Measurements from ENCODE around the gene AAK1. TPM values are rescaled to one million over a fixed set of nuclear protein-coding genes. Genes with fewer than 3 reads are reported as not detected.

AAK1 gene
- polyA plus RNA-seq, 3 donors = 9.8 to 18.9 (median 10.8) TPM

- 0% methylated on average over 1 of the region's 5 CpGs for WGBS (ENCODE audit: insufficient coverage)
- Histone ChIP-seq H4K20me1 (ENCODE audit: insufficient read depth, low read length) (no peaks in the 10 kb centered on the region), H3K27me3 (ENCODE audit: control insufficient read depth in 2 of 2, insufficient read depth in 2 of 2, low read length in 2 of 2) (no peaks in the 10 kb centered on the region), H3K4me2 (replicated peaks; ENCODE audit: extremely low read depth, low read length, poor library complexity, severe bottlenecking) (peak overlapping the region; percentile 66), H3K9ac (ENCODE audit: insufficient read depth, low read length, poor library complexity, severe bottlenecking) (peak overlapping the region; percentile 54), H3K36me3 (replicated peaks in 1 of 2; ENCODE audit: control insufficient read depth in 1 of 2, insufficient read depth in 2 of 2, low read length in 2 of 2) (peaks cover 19 to 60% of the 10 kb centered on the region in 2 donors), H3K4me3 (replicated peaks in 1 of 3; ENCODE audit: low read depth in 2 of 3, low read length in 3 of 3) (peak overlapping the region; percentile 5 to 65 (median 40)), H3K4me1 (ENCODE audit: control insufficient read depth in 1 of 2, insufficient read depth in 2 of 2, low read length in 2 of 2) (peaks cover 27 to 30% of the 10 kb centered on the region in 2 donors), H2AFZ (ENCODE audit: insufficient read depth, low read depth, low read length, poor library complexity, severe bottlenecking) (peak overlapping the region; percentile 73), H3K9me3 (replicated peaks in 1 of 2; ENCODE audit: control insufficient read depth in 1 of 2, insufficient read depth in 1 of 2, low read length in 2 of 2) (peaks cover 0 to 8% of the 10 kb centered on the region in 2 donors), H3K27ac (ENCODE audit: low read depth in 1 of 2, low read length in 2 of 2) (peak overlapping the region; percentile 67 to 88), H3K79me2 (ENCODE audit: insufficient read depth, low read length) (peaks cover 22% of the 10 kb centered on the region)
- H3K9me3 Mint-ChIP-seq = peaks cover 0 to 7% (median 3%) of the 10 kb centered on the region in 7 donors
- peaks cover 40% of the 10 kb centered on the region for H3K4me1 Mint-ChIP-seq
- peak; percentile 52 to 59 (median 55) for DNase-seq
- TF ChIP-seq, protein P1, sequence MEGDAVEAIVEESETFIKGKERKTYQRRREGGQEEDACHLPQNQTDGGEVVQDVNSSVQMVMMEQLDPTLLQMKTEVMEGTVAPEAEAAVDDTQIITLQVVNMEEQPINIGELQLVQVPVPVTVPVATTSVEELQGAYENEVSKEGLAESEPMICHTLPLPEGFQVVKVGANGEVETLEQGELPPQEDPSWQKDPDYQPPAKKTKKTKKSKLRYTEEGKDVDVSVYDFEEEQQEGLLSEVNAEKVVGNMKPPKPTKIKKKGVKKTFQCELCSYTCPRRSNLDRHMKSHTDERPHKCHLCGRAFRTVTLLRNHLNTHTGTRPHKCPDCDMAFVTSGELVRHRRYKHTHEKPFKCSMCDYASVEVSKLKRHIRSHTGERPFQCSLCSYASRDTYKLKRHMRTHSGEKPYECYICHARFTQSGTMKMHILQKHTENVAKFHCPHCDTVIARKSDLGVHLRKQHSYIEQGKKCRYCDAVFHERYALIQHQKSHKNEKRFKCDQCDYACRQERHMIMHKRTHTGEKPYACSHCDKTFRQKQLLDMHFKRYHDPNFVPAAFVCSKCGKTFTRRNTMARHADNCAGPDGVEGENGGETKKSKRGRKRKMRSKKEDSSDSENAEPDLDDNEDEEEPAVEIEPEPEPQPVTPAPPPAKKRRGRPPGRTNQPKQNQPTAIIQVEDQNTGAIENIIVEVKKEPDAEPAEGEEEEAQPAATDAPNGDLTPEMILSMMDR (IDR thresholded peaks at IDR 0.05) = no peak
- peak overlapping the region; percentile 83 to 92 (median 90) for H3K27ac Mint-ChIP-seq
- H3K27me3 Mint-ChIP-seq (ENCODE audit: low read depth in 3 of 3) = peaks cover 0 to 2% (median 0%) of the 10 kb centered on the region in 3 donors
- peak overlapping the region; percentile 59 to 94 for H3K4me3 Mint-ChIP-seq
- intact Hi-C loops (cut with micrococcal nuclease) = no loop called here
- peaks cover 58 to 63% of the 10 kb centered on the region in 2 donors for H3K36me3 Mint-ChIP-seq
Measured at GRCh38 chr2:69535817-69536241, 107.7 kb downstream of the AAK1 start.

DNA sequence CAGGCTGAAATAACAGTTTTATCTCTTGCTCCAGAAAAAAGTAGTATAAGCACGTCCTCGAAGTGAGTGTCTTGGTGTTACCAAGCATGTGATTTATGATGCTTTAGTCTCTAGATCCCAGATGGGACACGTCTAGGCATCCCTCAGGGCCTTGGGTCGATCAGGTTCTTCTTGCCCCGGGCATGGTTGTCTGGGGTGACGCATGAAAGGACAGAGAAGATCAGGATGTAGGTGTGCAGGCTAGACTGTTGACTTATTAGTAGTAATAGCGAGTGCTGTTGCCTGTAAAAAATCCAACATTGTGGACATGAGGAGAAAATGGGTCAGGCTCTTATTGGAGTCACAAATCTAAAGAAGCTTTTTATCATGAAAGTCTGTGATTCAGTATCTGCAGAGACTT, 112.4 kb downstream of the AAK1 start:
- H3K4me3 ChIP-seq (replicated peaks in 1 of 3; ENCODE audit: low read depth in 2 of 3, low read length in 3 of 3) = no peak overlapping the region
- DNase-seq = no peak
- no peak overlapping the region for H3K4me3 Mint-ChIP-seq
- H3K4me2 ChIP-seq (replicated peaks; ENCODE audit: extremely low read depth, low read length, poor library complexity, severe bottlenecking) = no peak overlapping the region
- peak overlapping the region in 2 of 7 donors; percentile 39 to 46 for H3K27ac Mint-ChIP-seq
- H4K20me1 ChIP-seq (ENCODE audit: insufficient read depth, low read length) = no peaks in the 10 kb centered on the region
- H3K79me2 ChIP-seq (ENCODE audit: insufficient read depth, low read length) = peaks cover 3% of the 10 kb centered on the region
- H3K9me3 Mint-ChIP-seq = peaks cover 0 to 7% (median 3%) of the 10 kb centered on the region in 7 donors
- peaks cover 0 to 8% of the 10 kb centered on the region in 2 donors for H3K9me3 ChIP-seq (replicated peaks in 1 of 2; ENCODE audit: control insufficient read depth in 1 of 2, insufficient read depth in 1 of 2, low read length in 2 of 2)
- H3K4me1 Mint-ChIP-seq = peaks cover 11% of the 10 kb centered on the region
- no peak overlapping the region for H3K9ac ChIP-seq (ENCODE audit: insufficient read depth, low read length, poor library complexity, severe bottlenecking)
- intact Hi-C loops (cut with micrococcal nuclease) = no loop called here
- no peaks in the 10 kb centered on the region for H3K27me3 Mint-ChIP-seq (ENCODE audit: low read depth in 3 of 3)
- peaks cover 9% of the 10 kb centered on the region in 2 donors for H3K4me1 ChIP-seq (ENCODE audit: control insufficient read depth in 1 of 2, insufficient read depth in 2 of 2, low read length in 2 of 2)
- H3K36me3 ChIP-seq (replicated peaks in 1 of 2; ENCODE audit: control insufficient read depth in 1 of 2, insufficient read depth in 2 of 2, low read length in 2 of 2) = peaks cover 42 to 87% of the 10 kb centered on the region in 2 donors
- H2AFZ ChIP-seq (ENCODE audit: insufficient read depth, low read depth, low read length, poor library complexity, severe bottlenecking) = no peak overlapping the region
- H3K36me3 Mint-ChIP-seq = peaks cover 60 to 71% of the 10 kb centered on the region in 2 donors
- no peaks in the 10 kb centered on the region for H3K27me3 ChIP-seq (ENCODE audit: control insufficient read depth in 2 of 2, insufficient read depth in 2 of 2, low read length in 2 of 2)
- WGBS (ENCODE audit: insufficient coverage) = 97% methylated on average over 5 of the region's 7 CpGs
- TF ChIP-seq, protein P1 (IDR thresholded peaks at IDR 0.05) = no peak
- peak overlapping the region in 1 of 2 donors; percentile 16 for H3K27ac ChIP-seq (ENCODE audit: low read depth in 1 of 2, low read length in 2 of 2)

Data from CD14-positive monocyte (primary cell).